ENCODE data around the gene TMPRSS4. TPM values are rescaled to one million over a fixed set of nuclear protein-coding genes. Genes with fewer than 3 reads are reported as not detected.

Gene TMPRSS4
- total RNA-seq, 3 donors from 2014 or later (not counting 1 experiment from before 2014, with no cell fraction given), result not detected

GRCh38 chr11:118109231-118109630, 32.4 kb downstream of the TMPRSS4 start:
- no peak overlapping the region for H3K27ac ChIP-seq (ENCODE audit: low read length)
- intact Hi-C loops (cut with micrococcal nuclease), result no loop called here
- no peak for TF ChIP-seq CTCF (IDR thresholded peaks at IDR 0.05)
- no peaks in the 10 kb centered on the region for H3K9me3 ChIP-seq (ENCODE audit: control insufficient read depth, insufficient read depth, low read length)
- Mint-ChIP-seq H3K27me3 (ENCODE audit: low read depth in 2 of 2) (peaks cover 0 to 12% of the 10 kb centered on the region in 2 donors), H3K27ac (no peak overlapping the region), H3K4me1 (peaks cover 0 to 3% of the 10 kb centered on the region in 2 donors), H3K9me3 (no peaks in the 10 kb centered on the region), H3K4me3 (no peak overlapping the region), H3K36me3 (no peaks in the 10 kb centered on the region)
- H3K27me3 ChIP-seq (ENCODE audit: control insufficient read depth, insufficient read depth, low read length), result no peaks in the 10 kb centered on the region
- no peaks in the 10 kb centered on the region for H3K4me1 ChIP-seq (ENCODE audit: control insufficient read depth, insufficient read depth, low read length)
- WGBS (ENCODE audit: insufficient coverage), result 88% methylated on average over 2 of the region's 2 CpGs
- H3K36me3 ChIP-seq (ENCODE audit: control insufficient read depth, insufficient read depth, low read length), result no peaks in the 10 kb centered on the region
- DNase-seq (no peak), ATAC-seq (no peak)
- H3K4me3 ChIP-seq (ENCODE audit: low read length), result no peak overlapping the region

DNA sequence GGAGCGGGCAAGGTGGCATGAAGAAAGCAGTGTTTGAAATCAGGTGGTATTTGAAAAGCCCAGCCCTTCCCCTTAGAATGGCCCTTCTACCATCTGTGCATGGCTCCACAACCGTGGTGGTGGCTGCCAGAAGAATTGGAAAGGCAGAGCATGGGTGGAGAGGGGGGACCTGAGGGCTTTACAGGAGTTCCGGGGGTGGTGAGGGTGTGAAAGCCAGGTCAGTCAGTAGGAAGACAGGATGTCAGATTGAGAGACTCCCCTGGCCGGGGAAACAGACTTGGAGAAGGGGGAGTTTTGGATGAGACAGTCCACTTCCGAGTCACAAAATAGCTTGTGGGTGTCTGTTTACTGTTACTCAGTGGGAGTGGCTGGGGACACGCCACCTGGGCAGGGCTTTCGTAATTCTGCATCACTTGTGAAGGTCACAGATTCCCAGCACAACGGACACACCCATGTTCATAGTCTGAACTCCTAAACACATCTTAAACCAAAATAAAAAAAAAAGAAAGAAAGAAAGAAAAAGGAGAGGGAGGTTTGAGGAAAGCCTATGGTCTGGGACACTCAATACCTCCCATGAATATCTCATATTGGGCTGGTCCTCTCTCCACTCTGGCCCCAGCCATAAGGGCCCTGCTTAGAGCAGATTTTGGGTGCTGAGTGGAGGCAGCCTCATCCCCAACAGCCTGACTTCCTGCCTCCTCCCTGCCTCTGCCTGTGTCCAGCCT, 34.3 kb downstream of the TMPRSS4 start:
- Mint-ChIP-seq H3K27ac (no peak overlapping the region), H3K27me3 (ENCODE audit: low read depth in 2 of 2) (peaks cover 10 to 12% of the 10 kb centered on the region in 2 donors), H3K4me3 (no peak overlapping the region), H3K4me1 (peaks cover 0 to 11% of the 10 kb centered on the region in 2 donors), H3K9me3 (no peaks in the 10 kb centered on the region), H3K36me3 (no peaks in the 10 kb centered on the region)
- Histone ChIP-seq H3K4me1 (ENCODE audit: control insufficient read depth, insufficient read depth, low read length) (no peaks in the 10 kb centered on the region), H3K4me3 (ENCODE audit: low read length) (no peak overlapping the region), H3K27me3 (ENCODE audit: control insufficient read depth, insufficient read depth, low read length) (no peaks in the 10 kb centered on the region), H3K27ac (ENCODE audit: low read length) (no peak overlapping the region), H3K36me3 (ENCODE audit: control insufficient read depth, insufficient read depth, low read length) (no peaks in the 10 kb centered on the region), H3K9me3 (ENCODE audit: control insufficient read depth, insufficient read depth, low read length) (no peaks in the 10 kb centered on the region)
- no peak for ATAC-seq
- DNase-seq, result no peak
- WGBS (ENCODE audit: insufficient coverage), result 87% methylated on average over 8 of the region's 8 CpGs
- intact Hi-C loops (cut with micrococcal nuclease), result no loop called here
- TF ChIP-seq CTCF (IDR thresholded peaks at IDR 0.05), result no peak

- no peaks in the 10 kb centered on the region for H3K9me3 Mint-ChIP-seq
- H3K4me3 ChIP-seq (ENCODE audit: low read length), result no peak overlapping the region
- ATAC-seq, result no peak
Observed at GRCh38 chr11:118111744-118112035, 34.8 kb downstream of the TMPRSS4 start.

More at GRCh38 chr11:118111744-118112035, 34.8 kb downstream of the TMPRSS4 start:
- peaks cover 10 to 12% of the 10 kb centered on the region in 2 donors for H3K27me3 Mint-ChIP-seq (ENCODE audit: low read depth in 2 of 2)
- intact Hi-C loops (cut with micrococcal nuclease), result no loop called here
- H3K4me1 Mint-ChIP-seq, result peaks cover 0 to 11% of the 10 kb centered on the region in 2 donors
- no peak overlapping the region for H3K4me3 Mint-ChIP-seq
- 85% methylated on average over 6 of the region's 6 CpGs for WGBS (ENCODE audit: insufficient coverage)
- Histone ChIP-seq H3K27ac (ENCODE audit: low read length) (no peak overlapping the region), H3K27me3 (ENCODE audit: control insufficient read depth, insufficient read depth, low read length) (no peaks in the 10 kb centered on the region), H3K9me3 (ENCODE audit: control insufficient read depth, insufficient read depth, low read length) (no peaks in the 10 kb centered on the region), H3K36me3 (ENCODE audit: control insufficient read depth, insufficient read depth, low read length) (no peaks in the 10 kb centered on the region), H3K4me1 (ENCODE audit: control insufficient read depth, insufficient read depth, low read length) (no peaks in the 10 kb centered on the region)
- H3K27ac Mint-ChIP-seq, result no peak overlapping the region
- TF ChIP-seq CTCF (IDR thresholded peaks at IDR 0.05), result no peak
- no peaks in the 10 kb centered on the region for H3K36me3 Mint-ChIP-seq
- DNase-seq, result no peak

Measured in natural killer cell (primary cell).